Peyer's patch (tissue), 4 donors: Measurements from ENCODE around the gene PGRMC1. TPM values are rescaled to one million over a fixed set of nuclear protein-coding genes. Genes with fewer than 3 reads are reported as not detected.

ENCODE experiments used
- DNase-seq, 3 donors: peaks; one replicate each; pipeline ENCODE4 v3.0.0-alpha.2; 2017 to 2019
- H3K27ac ChIP-seq, 4 donors: fragments of 200-600 bp; sonication (generic); one replicate each; pipeline ENCODE4 v1.5.1; 2016 to 2019
- H3K27me3 ChIP-seq, 2 donors: fragments of 200-600 bp; sonication (generic); one replicate each; pipeline ENCODE4 v1.5.1; 2019
- H3K36me3 ChIP-seq, 3 donors: fragments of 200-600 bp; sonication (generic); one replicate each; pipeline ENCODE4 v1.5.1; 2016 to 2019
- H3K4me1 ChIP-seq, 4 donors: fragments of 200-600 bp; sonication (generic); one replicate each; pipeline ENCODE4 v1.5.1; 2016 to 2019
- H3K4me3 ChIP-seq, 4 donors: fragments of 200-600 bp; sonication (generic); 1 replicate in 3 of 4; 2 replicates in 1 of 4; pipeline ENCODE4 v1.5.1; 2016 to 2019; ENCODE audit warnings: mild to moderate bottlenecking in 1 of 4
- H3K9me3 ChIP-seq, 4 donors: fragments of 200-600 bp; sonication (generic); one replicate each; pipeline ENCODE4 v1.5.1; 2016 to 2019; ENCODE audit warnings: mild to moderate bottlenecking in 1 of 4
- POLR2A ChIP-seq, 2 donors: fragments of 450-650 bp; IDR thresholded peaks; one replicate each; pipeline ENCODE4 v1.5.1; 2017; ENCODE audit warnings: antibody characterized with exemption in 2 of 2, mild to moderate bottlenecking in 2 of 2, moderate library complexity in 2 of 2
- total RNA-seq, 4 donors: library from RNA; depleted of rRNA; stranded (reverse); fragments of >200 nt; gene quantifications; one replicate each; pipeline ENCODE4 v1.1.0, GENCODE V29; 2016
- TF ChIP-seq, protein P1 (sequence below), 6 experiments: fragments of 450-650 bp in 4 of 6; fragments of 200-600 bp in 2 of 6; sonication (generic) in 1 of 6; IDR thresholded peaks; one replicate each; pipeline ENCODE4 v1.5.1; 2017 to 2019; ENCODE audit warnings: antibody characterized with exemption in 6 of 6, mild to moderate bottlenecking in 3 of 6, moderate library complexity in 1 of 6

Gene PGRMC1
- total RNA-seq, result 100 to 1,000 TPM in 3 of 4 donors, 10 to 100 TPM in 1; 47.9 to 242 (median 118) TPM

DNA sequence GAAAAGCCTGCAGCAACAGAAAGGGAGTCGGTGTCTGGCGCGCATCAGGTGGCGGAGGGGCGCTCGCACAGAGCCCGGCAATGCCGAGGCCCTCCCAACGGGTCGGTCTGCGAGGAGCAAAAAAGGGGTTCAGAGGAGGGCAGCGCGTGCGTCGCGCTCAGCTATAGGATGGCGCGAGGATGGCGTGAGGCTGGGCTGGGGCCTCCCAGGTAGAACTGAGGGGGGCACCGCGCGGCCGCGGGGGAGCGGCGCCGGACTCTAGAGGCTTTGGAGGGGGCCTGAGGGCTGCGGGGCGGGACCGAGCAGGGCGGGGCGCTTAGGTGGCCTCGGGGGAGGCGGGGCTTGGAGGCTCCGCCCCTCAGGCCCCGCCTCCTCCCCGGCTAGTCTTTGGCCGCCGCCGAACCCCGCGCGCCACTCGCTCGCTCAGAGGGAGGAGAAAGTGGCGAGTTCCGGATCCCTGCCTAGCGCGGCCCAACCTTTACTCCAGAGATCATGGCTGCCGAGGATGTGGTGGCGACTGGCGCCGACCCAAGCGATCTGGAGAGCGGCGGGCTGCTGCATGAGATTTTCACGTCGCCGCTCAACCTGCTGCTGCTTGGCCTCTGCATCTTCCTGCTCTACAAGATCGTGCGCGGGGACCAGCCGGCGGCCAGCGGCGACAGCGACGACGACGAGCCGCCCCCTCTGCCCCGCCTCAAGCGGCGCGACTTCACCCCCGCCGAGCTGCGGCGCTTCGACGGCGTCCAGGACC, at the start of gene PGRMC1:
TSS of gene PGRMC1 (plus strand) at position 414 of the 751 bp plus-strand sequence. CDS start at position 493, 79 bp downstream.
- Histone ChIP-seq H3K36me3 (no peaks in the 10 kb centered on the region), H3K27ac (peak within 1 kb of the TSS; percentile 80 to 91 (median 86)), H3K4me3 (peak within 1 kb of the TSS; percentile 55 to 90 (median 69)), H3K9me3 (no peaks in the 10 kb centered on the region), H3K27me3 (no peaks in the 10 kb centered on the region), H3K4me1 (peaks cover 0 to 12% (median 0%) of the 10 kb centered on the region in 4 donors)
- DNase-seq, result peak; percentile 76 to 89 (median 87)
- peak; percentile 74 to 84 for TF ChIP-seq POLR2A (IDR thresholded peaks at IDR 0.05)
- TF ChIP-seq, protein P1, sequence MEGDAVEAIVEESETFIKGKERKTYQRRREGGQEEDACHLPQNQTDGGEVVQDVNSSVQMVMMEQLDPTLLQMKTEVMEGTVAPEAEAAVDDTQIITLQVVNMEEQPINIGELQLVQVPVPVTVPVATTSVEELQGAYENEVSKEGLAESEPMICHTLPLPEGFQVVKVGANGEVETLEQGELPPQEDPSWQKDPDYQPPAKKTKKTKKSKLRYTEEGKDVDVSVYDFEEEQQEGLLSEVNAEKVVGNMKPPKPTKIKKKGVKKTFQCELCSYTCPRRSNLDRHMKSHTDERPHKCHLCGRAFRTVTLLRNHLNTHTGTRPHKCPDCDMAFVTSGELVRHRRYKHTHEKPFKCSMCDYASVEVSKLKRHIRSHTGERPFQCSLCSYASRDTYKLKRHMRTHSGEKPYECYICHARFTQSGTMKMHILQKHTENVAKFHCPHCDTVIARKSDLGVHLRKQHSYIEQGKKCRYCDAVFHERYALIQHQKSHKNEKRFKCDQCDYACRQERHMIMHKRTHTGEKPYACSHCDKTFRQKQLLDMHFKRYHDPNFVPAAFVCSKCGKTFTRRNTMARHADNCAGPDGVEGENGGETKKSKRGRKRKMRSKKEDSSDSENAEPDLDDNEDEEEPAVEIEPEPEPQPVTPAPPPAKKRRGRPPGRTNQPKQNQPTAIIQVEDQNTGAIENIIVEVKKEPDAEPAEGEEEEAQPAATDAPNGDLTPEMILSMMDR (IDR thresholded peaks at IDR 0.05), result no peak

DNA sequence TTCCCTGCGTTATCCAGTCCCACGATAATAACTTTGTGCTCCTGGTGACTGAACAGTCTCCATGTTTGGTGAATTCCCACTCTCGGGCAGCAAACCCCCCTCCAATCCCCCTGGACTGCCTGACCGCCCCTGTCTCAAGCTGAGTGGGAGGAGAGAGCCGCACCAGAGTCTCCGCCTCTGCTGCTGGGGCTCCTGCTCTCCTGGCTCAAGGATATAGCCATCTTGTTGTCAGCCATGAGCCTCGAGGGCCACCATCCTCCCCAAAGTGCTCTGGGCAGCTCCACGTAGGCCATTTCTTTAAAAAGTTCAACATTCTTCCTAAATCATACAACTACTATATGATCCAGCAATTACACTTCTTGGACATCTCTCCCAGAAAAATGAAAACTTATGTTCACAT, 49.3 kb upstream of the PGRMC1 start:
- DNase-seq, result no peak
- Histone ChIP-seq H3K27me3 (no peaks in the 10 kb centered on the region), H3K27ac (no peak overlapping the region), H3K4me3 (no peak overlapping the region), H3K9me3 (no peaks in the 10 kb centered on the region), H3K36me3 (no peaks in the 10 kb centered on the region), H3K4me1 (no peaks in the 10 kb centered on the region)
- TF ChIP-seq POLR2A (IDR thresholded peaks at IDR 0.05), result no peak
- TF ChIP-seq, protein P1 (IDR thresholded peaks at IDR 0.05), result no peak

GRCh38 chrX:119187298-119187697, 48.8 kb upstream of the PGRMC1 start:
- Histone ChIP-seq H3K4me3 (no peak overlapping the region), H3K27ac (no peak overlapping the region), H3K27me3 (no peaks in the 10 kb centered on the region), H3K9me3 (no peaks in the 10 kb centered on the region), H3K36me3 (no peaks in the 10 kb centered on the region), H3K4me1 (no peaks in the 10 kb centered on the region)
- DNase-seq, result no peak
- TF ChIP-seq, protein P1 (IDR thresholded peaks at IDR 0.05), result no peak
- TF ChIP-seq POLR2A (IDR thresholded peaks at IDR 0.05), result no peak

DNA sequence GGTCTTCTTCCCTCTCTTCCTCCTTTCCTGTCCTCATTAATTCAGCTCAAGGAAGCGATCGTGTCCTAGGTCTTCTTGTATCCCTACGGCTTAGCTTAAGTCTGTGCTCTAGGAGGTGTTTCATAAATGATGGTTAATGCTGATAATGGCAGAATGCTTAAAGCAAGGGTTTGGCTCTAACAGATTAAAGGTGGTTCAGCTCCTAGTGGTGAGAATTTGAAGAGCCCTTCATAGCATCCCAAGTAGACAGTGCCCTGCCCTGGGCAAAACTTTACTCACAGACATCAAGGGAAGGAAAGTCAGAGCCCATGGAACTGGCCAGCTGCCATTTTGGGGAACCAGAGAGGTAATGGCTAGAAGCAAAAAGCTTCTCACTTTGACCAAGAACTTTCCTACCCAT, 47.0 kb upstream of the PGRMC1 start:
- Histone ChIP-seq H3K36me3 (no peaks in the 10 kb centered on the region), H3K27me3 (no peaks in the 10 kb centered on the region), H3K4me3 (no peak overlapping the region), H3K27ac (no peak overlapping the region), H3K9me3 (no peaks in the 10 kb centered on the region), H3K4me1 (no peaks in the 10 kb centered on the region)
- no peak for DNase-seq
- TF ChIP-seq POLR2A (IDR thresholded peaks at IDR 0.05), result no peak
- TF ChIP-seq, protein P1 (IDR thresholded peaks at IDR 0.05), result no peak

GRCh38 chrX:119189595-119189994, 46.5 kb upstream of the PGRMC1 start:
- H3K4me1 ChIP-seq, result no peaks in the 10 kb centered on the region
- TF ChIP-seq, protein P1 (IDR thresholded peaks at IDR 0.05), result no peak
- no peak for TF ChIP-seq POLR2A (IDR thresholded peaks at IDR 0.05)
- peak overlapping the region in 2 of 4 donors; percentile 5 to 12 for H3K27ac ChIP-seq
- no peak overlapping the region for H3K4me3 ChIP-seq
- H3K36me3 ChIP-seq, result no peaks in the 10 kb centered on the region
- no peak for DNase-seq
- no peaks in the 10 kb centered on the region for H3K27me3 ChIP-seq
- no peaks in the 10 kb centered on the region for H3K9me3 ChIP-seq
